ENCODE measurements around the gene TBC1D5. TPM values are rescaled to one million over a fixed set of nuclear protein-coding genes. Genes with fewer than 3 reads are reported as not detected.

Gene TBC1D5
- total and polyA plus RNA-seq, 12 donors: 6.4 to 108 (median 70.7) TPM

- TF ChIP-seq, protein P1, sequence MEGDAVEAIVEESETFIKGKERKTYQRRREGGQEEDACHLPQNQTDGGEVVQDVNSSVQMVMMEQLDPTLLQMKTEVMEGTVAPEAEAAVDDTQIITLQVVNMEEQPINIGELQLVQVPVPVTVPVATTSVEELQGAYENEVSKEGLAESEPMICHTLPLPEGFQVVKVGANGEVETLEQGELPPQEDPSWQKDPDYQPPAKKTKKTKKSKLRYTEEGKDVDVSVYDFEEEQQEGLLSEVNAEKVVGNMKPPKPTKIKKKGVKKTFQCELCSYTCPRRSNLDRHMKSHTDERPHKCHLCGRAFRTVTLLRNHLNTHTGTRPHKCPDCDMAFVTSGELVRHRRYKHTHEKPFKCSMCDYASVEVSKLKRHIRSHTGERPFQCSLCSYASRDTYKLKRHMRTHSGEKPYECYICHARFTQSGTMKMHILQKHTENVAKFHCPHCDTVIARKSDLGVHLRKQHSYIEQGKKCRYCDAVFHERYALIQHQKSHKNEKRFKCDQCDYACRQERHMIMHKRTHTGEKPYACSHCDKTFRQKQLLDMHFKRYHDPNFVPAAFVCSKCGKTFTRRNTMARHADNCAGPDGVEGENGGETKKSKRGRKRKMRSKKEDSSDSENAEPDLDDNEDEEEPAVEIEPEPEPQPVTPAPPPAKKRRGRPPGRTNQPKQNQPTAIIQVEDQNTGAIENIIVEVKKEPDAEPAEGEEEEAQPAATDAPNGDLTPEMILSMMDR (IDR thresholded peaks at IDR 0.05): no peak
- TF ChIP-seq POLR2A (IDR thresholded peaks at IDR 0.05): no peak
- peaks cover 0 to 24% of the 10 kb centered on the region in 2 donors for H3K4me1 ChIP-seq (replicated peaks in 1 of 2)
- no peak overlapping the region for H3K27ac ChIP-seq
- 65 to 80% (median 70%) methylated on average over 2 of the region's 2 CpGs for whole genome bisulfite sequencing, 4 donors
- no peaks in the 10 kb centered on the region for H3K27me3 ChIP-seq
- no peak overlapping the region for H3K4me3 ChIP-seq
- no peaks in the 10 kb centered on the region for H3K36me3 ChIP-seq (replicated peaks in 1 of 2)
- intact Hi-C loops (cut with DNase I): no loop called here
- DNase-seq: no peak
- no peaks in the 10 kb centered on the region for H3K9me3 ChIP-seq (replicated peaks in 1 of 3)
Measured at GRCh38 chr3:17340693-17341092, 401.7 kb downstream of the TBC1D5 start.

- intact Hi-C loops (cut with DNase I): no loop called here
- Histone ChIP-seq H3K4me3 (no peak overlapping the region), H3K27me3 (no peaks in the 10 kb centered on the region), H3K27ac (no peak overlapping the region), H3K4me1 (replicated peaks in 1 of 2) (peaks cover 0 to 24% of the 10 kb centered on the region in 2 donors), H3K36me3 (replicated peaks in 1 of 2) (no peaks in the 10 kb centered on the region), H3K9me3 (replicated peaks in 1 of 3) (no peaks in the 10 kb centered on the region)
- no peak for TF ChIP-seq POLR2A (IDR thresholded peaks at IDR 0.05)
- TF ChIP-seq, protein P1 (IDR thresholded peaks at IDR 0.05): no peak
- DNase-seq: no peak
- 86 to 100% (median 93%) methylated on average over 1 of the region's 1 CpG for WGBS, 4 donors
Measured at GRCh38 chr3:17340261-17340660, 402.2 kb downstream of the TBC1D5 start.

- no peaks in the 10 kb centered on the region for H3K36me3 ChIP-seq (replicated peaks in 1 of 2)
- H3K9me3 ChIP-seq (replicated peaks in 1 of 3): no peaks in the 10 kb centered on the region
- no peak overlapping the region for H3K4me3 ChIP-seq
- TF ChIP-seq POLR2A (IDR thresholded peaks at IDR 0.05): no peak
- TF ChIP-seq, protein P1 (IDR thresholded peaks at IDR 0.05): no peak
- intact Hi-C loops (cut with DNase I): no loop called here
- H3K27ac ChIP-seq: no peak overlapping the region
- H3K27me3 ChIP-seq: no peaks in the 10 kb centered on the region
- WGBS, 4 donors: 40 to 49% (median 46%) methylated on average over 6 of the region's 6 CpGs
- peak in 4 of 7 donors; percentile 18 to 29 (median 22) for DNase-seq
- peaks cover 0 to 24% of the 10 kb centered on the region in 2 donors for H3K4me1 ChIP-seq (replicated peaks in 1 of 2)
Measured at GRCh38 chr3:17339132-17339575, 403.3 kb downstream of the TBC1D5 start.

GRCh38 chr3:17336291-17336690, 406.1 kb downstream of the TBC1D5 start:
- Histone ChIP-seq H3K4me1 (replicated peaks in 1 of 2) (peaks cover 0 to 24% of the 10 kb centered on the region in 2 donors), H3K4me3 (no peak overlapping the region), H3K9me3 (replicated peaks in 1 of 3) (no peaks in the 10 kb centered on the region), H3K27me3 (no peaks in the 10 kb centered on the region), H3K27ac (no peak overlapping the region), H3K36me3 (replicated peaks in 1 of 2) (no peaks in the 10 kb centered on the region)
- 14 to 21% (median 19%) methylated on average over 3 of the region's 3 CpGs for WGBS, 4 donors
- intact Hi-C loops (cut with DNase I): no loop called here
- peak in 6 of 7 donors; percentile 16 to 54 (median 35) for DNase-seq
- TF ChIP-seq, protein P1 (IDR thresholded peaks at IDR 0.05): no peak
- TF ChIP-seq POLR2A (IDR thresholded peaks at IDR 0.05): no peak
